HG02973 (cell line): ENCODE measurements around the gene GPHN.

ENCODE experiments used
- ATAC-seq: cut with Tn5 transposase; IDR thresholded peaks from one replicate; pipeline ENCODE4 v1.9.1; 2021; ENCODE audit warnings: moderate library complexity; ENCODE audit not compliant: unreplicated experiment

GPHN gene

DNA sequence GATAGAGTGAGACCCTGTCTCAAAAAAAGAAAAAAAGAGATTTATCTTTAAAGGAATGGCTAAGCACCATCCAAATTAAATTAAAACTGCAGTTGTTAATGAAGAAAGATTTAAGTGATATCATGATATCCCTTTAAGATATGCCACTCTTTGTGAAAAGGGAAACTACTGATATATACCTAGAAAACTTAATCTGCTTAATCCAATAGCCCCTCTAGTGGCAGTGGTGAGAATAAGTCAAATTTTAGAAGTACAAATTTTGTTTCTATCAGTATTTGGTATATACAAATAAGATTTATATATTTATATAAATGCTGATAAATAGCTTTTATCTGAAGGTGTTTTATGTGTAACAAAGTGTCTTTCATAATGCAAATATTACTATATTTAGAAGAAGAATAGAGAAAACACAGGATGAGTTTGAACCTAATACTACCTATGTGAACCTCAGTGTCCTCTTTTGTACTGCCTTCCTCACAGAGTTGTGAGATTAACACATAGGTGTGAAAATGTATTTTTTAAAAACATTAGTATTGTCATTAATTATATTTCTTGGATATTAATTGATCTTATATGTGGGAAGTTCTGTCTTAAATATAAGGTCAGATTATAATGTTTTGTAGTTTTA, 629.9 kb downstream of the GPHN start:
- no peak for ATAC-seq

DNA sequence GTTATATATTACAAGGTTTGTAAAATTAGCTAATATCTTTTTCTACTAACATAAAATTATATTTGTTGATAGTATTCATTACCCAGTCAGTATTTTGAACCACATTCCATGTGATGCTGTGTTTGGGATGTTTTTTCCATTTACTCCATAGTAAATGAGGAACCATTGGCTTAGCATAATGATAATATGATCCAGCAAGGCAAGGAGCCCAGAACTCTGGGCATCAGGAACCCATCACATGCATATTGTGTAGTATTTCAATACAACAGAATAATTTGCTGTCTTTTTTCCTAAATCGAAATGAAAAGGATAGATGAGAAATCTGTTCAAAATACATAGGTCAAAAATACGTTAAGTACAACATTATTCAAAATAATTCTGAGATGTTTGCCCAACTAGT, 632.6 kb downstream of the GPHN start:
- no peak for ATAC-seq

- no peak for ATAC-seq
Observed at GRCh38 chr14:67141146-67141900, 633.4 kb downstream of the GPHN start.

DNA sequence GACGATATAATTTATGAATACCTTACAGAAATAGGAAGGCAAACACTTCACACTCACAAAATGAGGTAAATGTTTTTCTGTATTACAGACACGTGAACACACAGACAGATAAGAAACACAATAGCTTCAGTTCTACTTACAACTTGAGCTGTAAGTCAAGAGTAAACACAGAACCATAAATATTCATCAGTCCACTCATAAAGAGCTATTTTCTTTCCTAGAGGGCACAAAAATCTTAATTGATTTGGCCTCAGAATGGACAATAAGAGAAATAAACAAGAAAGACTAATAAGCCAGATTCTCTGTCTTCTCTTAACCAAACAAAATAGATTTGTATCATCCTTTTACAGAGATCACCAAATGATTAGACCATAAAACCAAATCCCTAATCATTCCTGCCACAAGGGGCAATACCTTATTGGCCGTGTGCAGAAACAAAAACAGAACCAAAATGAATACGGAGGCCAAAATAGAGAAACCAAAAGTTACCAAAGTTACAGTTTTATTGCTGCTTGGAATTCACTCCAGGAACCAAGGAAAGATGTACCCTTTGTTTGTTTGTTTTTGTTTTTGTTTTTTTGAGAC, 643.2 kb downstream of the GPHN start:
- ATAC-seq = no peak

GRCh38 chr14:67158566-67158965, 650.6 kb downstream of the GPHN start:
- no peak for ATAC-seq

DNA sequence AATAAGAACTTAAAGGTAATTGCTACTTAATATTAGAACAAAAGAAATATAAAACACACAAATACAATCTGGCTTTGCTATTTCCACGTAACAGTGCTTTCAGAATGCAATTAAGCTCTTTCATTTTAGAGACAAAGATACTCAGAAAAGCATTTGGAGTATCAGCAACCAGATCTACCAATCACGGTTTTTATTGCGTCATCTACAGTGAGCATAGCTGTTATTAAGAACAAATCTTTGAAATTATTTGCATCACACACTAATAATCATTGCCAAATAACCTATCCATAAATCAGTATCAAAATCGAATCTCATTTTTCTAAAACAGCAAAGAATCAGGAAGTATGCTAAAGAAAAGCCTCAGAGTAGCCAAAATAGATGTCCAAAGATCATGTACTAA, 654.4 kb downstream of the GPHN start:
- no peak for ATAC-seq

DNA sequence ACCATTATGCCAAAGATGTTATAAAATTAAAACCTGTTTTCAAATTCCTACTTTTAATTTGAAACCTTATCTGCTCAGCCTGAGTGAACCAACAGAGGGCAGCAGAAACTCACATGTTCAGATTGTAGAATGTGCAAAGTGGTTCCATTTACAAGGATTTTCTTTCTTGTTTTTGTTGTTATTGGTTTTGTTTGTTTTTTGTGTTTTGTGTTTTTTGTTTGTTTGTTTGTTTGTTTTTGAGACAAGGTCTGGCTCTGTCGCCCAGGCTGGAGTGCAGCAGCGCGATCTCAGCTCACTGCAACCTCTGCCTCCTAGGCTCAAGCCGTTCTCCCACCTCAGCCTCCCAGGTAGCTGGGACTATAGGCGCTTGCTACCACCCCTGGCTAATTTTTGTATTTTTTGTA, 658.5 kb downstream of the GPHN start:
- ATAC-seq = no peak

- no peak for ATAC-seq
Observed at GRCh38 chr14:67167420-67168109, 659.6 kb downstream of the GPHN start.

GRCh38 chr14:67168110-67168441, 660.1 kb downstream of the GPHN start:
- ATAC-seq = no peak

GRCh38 chr14:67170660-67171059, 662.7 kb downstream of the GPHN start:
- no peak for ATAC-seq

GRCh38 chr14:67172056-67172455, 664.1 kb downstream of the GPHN start:
- no peak for ATAC-seq

- no peak for ATAC-seq
Observed at GRCh38 chr14:67172520-67172919, 664.6 kb downstream of the GPHN start.

DNA sequence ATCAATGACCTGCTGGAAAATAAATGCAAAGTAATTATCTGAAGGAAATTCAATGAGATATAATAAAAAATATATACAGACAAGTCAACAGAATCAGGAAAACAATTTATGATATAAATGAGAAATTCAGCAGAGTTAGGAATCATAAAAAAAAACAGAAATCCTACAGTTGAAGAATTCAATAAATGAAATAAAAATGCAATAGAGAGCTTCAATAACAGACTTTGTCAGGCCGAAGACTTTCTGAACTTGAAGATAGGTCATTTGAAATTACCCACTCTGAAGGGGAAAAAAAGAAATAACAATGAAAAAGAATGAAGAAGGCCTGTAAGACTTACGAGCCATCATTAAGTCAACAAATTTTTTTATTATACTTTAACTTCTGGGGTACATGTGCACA, 665.8 kb downstream of the GPHN start:
- no peak for ATAC-seq

- ATAC-seq = no peak
Observed at GRCh38 chr14:67186172-67186768, 678.3 kb downstream of the GPHN start.

DNA sequence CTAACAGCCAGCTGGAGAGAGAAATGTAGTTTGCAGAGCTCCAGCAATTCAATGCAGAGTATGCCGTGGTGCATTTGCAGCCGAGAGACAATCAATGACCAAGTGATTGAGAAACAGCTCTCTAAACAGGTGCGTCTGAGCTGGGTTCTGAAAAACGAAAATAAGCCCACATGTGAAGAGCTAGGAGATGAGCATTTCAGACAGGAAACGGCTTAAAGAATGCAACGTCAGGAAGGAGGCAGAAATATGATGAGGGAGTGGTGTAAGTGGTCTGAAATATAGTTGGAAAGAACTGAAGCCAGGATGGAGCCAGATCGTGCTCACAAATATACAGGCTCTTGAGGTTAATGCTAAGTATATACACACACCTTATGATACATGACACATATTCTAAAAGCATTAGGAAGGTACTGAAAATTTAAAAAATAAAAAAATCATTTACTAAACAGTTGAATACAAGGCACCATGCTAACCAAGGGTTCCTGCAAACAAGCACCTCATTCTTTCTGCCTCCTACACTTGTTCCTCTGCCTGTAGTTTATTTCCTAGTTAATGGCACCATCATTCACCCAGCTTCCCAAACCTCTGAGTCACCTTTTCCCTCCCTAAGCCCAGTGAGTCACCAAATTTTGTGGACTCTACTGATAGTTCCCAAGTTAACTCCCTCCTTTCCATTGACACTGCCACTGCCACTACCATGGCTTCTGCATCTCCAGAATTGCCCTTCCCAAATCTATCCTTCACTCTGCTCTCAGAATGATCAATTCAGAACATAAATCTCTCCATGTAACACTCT, 679.0 kb downstream of the GPHN start:
- no peak for ATAC-seq

DNA sequence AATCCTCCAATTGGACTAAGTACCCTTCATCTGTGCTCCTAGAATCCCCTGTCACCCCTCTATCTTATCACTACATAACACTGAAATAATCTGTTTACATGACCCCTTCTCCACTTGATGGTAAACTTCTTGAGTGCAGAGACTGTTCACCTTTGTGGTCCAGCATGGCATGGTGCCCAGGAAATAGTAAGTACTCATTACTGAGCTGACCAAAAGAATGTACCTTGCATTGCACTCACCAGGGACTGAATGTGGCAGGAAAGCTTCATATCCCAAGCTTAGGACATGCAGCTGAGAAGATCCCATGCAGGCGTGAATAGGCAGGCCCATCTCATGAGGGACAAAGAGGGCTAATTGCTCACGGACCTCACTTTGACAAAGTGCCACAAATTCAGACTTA, 679.9 kb downstream of the GPHN start:
- no peak for ATAC-seq

DNA sequence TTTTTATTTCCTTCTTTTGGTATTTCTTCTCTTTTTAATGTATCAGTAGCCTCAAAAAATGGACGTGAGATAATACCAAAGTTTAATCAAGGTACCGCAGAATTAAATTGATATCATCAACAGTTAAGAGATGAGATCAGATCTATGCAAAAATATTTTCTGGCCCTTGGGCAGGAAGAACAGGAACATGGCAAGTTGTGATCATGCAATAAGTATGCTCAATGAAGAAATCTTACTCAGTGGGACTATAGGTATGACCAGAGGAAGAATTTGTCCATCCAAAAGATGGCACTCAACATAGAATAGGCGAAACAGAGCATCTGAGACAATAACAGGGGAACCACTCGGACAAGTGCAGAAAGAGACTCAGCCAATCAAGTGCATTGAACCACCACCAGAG, 680.4 kb downstream of the GPHN start:
- no peak for ATAC-seq

DNA sequence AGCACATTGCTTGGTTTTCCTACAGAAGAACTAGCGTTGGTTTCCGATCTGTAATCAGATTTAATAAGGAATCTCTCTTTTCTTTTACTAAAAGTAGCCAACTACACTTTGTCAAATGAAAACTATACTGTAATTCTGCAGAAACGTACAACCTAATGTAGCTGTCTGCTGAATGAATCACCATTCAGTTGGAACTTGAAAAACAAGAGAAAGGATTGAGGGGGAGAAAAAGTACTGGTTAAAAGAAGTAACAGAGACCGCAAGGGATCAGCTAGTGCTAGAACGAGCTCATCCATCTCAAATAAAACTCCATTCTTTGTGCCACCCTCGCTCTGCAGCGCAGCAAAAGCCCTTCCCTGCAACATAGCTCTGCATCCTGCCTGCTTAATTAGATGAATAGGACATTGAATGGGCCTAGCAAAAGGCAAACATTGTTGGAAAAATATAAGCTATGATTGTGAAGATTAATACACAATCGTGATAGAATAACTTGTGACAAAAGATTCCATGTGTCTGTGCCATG, 683.9 kb downstream of the GPHN start:
- ATAC-seq = no peak

DNA sequence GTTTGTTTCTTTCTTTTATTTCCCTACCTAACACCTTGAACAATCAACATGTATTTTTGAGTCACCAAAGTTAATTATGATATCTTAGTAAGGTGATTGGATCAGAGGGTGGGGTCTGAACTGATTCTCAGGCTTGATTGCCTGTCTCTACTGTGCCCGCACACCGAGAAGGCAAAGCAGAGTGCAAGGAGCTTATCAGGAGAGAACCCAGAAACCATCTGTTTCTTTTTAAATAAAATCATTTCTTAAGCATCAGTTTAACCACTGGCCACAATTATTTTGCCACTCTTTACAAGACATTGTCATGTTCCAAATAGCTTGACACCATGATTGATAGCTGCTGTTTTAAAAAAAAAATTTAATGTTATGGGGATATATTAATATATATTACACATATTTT, 684.4 kb downstream of the GPHN start:
- no peak for ATAC-seq

GRCh38 chr14:67195279-67195678, 687.3 kb downstream of the GPHN start:
- ATAC-seq = no peak

- no peak for ATAC-seq
Observed at GRCh38 chr14:67199016-67199415, 691.1 kb downstream of the GPHN start.
